ENCODE measurements around the gene HGFAC. TPM values are rescaled to one million over a fixed set of nuclear protein-coding genes. Genes with fewer than 3 reads are reported as not detected.

The HGFAC gene
- polyA plus RNA-seq, 1 of the 3 experiments (the other 2 are of a cell fraction): 0.43 TPM

- no peaks in the 10 kb centered on the region for H3K36me3 ChIP-seq (replicated peaks in 1 of 2; ENCODE audit: control insufficient read depth in 1 of 2, insufficient read depth in 2 of 2, low read length in 1 of 2)
- H3F3A ChIP-seq (replicated peaks; ENCODE audit: insufficient read depth): no peaks in the 10 kb centered on the region
- peaks cover 4 to 13% of the 10 kb centered on the region in 2 experiments; a peak in 3 of 4 replicates for H3K4me1 ChIP-seq (ENCODE audit: control insufficient read depth in 1 of 2, insufficient read depth in 2 of 2, low read depth in 1 of 2, low read length in 1 of 2)
- no peak overlapping the region for H3K9ac ChIP-seq
- no peaks in the 10 kb centered on the region for H3K27me3 ChIP-seq (ENCODE audit: insufficient read depth)
- H3K27ac ChIP-seq (ENCODE audit: low read depth in 2 of 2, low read length in 1 of 2): no peak overlapping the region
- 86% methylated on average over 6 of the region's 15 CpGs for whole genome bisulfite sequencing (ENCODE audit: low lambda C conversion rate)
- TF ChIP-seq SMC3 (IDR thresholded peaks at IDR 0.05; ENCODE audit: low read depth, low read length) (no peak), FOXM1 (IDR thresholded peaks at IDR 0.05; ENCODE audit: low read depth) (no peak), FOSL2 (IDR thresholded peaks at IDR 0.05; ENCODE audit: borderline replicate concordance, low read depth) (no peak), TAF1 (IDR thresholded peaks at IDR 0.05; ENCODE audit: borderline replicate concordance, low read depth, low read length) (no peak), RXRA (IDR thresholded peaks at IDR 0.05; ENCODE audit: borderline replicate concordance, low read depth) (no peak), CHD2 (IDR thresholded peaks at IDR 0.05; ENCODE audit: low read length, partially characterized antibody) (no peak), SIN3A (IDR thresholded peaks at IDR 0.05; ENCODE audit: borderline replicate concordance, low read depth, low read length) (no peak), YY1 (IDR thresholded peaks at IDR 0.05; ENCODE audit: low read depth) (no peak), IRF3 (IDR thresholded peaks at IDR 0.05; ENCODE audit: low read depth, low read length) (no peak), ELF1 (IDR thresholded peaks at IDR 0.05) (no peak), FOXJ3 (CRISPR knock-in tag; IDR thresholded peaks at IDR 0.05) (no peak), GABPA (IDR thresholded peaks at IDR 0.05; ENCODE audit: low read depth) (no peak), EZH2phosphoT487 (IDR thresholded peaks at IDR 0.05; ENCODE audit: borderline replicate concordance, low read depth) (no peak), GATA2 (CRISPR knock-in tag; IDR thresholded peaks at IDR 0.05) (no peak), TEAD4 (IDR thresholded peaks at IDR 0.05; ENCODE audit: borderline replicate concordance, insufficient read depth) (no peak), MAX (IDR thresholded peaks at IDR 0.05; ENCODE audit: low read depth) (no peak)
- H4K20me1 ChIP-seq (ENCODE audit: insufficient read depth): no peaks in the 10 kb centered on the region
- H2AFZ ChIP-seq (ENCODE audit: low read depth): no peak overlapping the region
- CTCF ChIA-PET: interaction anchor here (1.1 to 12.3 kb wide), 4 partner anchors 11 to 95 kb away, joined by 3 to 142 read pairs (median 6); no protein-coding TSS in a partner anchor
- H3K4me2 ChIP-seq: no peak overlapping the region
- no peaks in the 10 kb centered on the region for H3K79me2 ChIP-seq (ENCODE audit: insufficient read depth)
- no peaks in the 10 kb centered on the region for H3K9me2 ChIP-seq
- POLR2A ChIA-PET: no interaction called here
- H3K9me3 ChIP-seq: no peaks in the 10 kb centered on the region
- H3K4me3 ChIP-seq (ENCODE audit: low read depth in 2 of 2, low read length in 1 of 2): no peak overlapping the region
- no peak for DNase-seq
Measured at GRCh38 chr4:3440979-3441500, 728 bp upstream of the HGFAC start.

GRCh38 chr4:3442460-3442958, 741 bp downstream of the HGFAC start:
- H3K9me3 ChIP-seq: no peaks in the 10 kb centered on the region
- H3K4me3 ChIP-seq (ENCODE audit: low read depth in 2 of 2, low read length in 1 of 2): no peak overlapping the region
- H2AFZ ChIP-seq (ENCODE audit: low read depth): no peak overlapping the region
- no peaks in the 10 kb centered on the region for H3K36me3 ChIP-seq (replicated peaks in 1 of 2; ENCODE audit: control insufficient read depth in 1 of 2, insufficient read depth in 2 of 2, low read length in 1 of 2)
- ChIA-PET CTCF (interaction anchor here (0.9 to 12.3 kb wide), 9 partner anchors 8 to 284 kb away, joined by 3 to 142 read pairs (median 4); no protein-coding TSS in a partner anchor), POLR2A (no interaction called here)
- no peak for DNase-seq
- WGBS (ENCODE audit: low lambda C conversion rate): 60% methylated on average over 2 of the region's 14 CpGs
- no peak overlapping the region for H3K27ac ChIP-seq (ENCODE audit: low read depth in 2 of 2, low read length in 1 of 2)
- no peaks in the 10 kb centered on the region for H3K79me2 ChIP-seq (ENCODE audit: insufficient read depth)
- no peaks in the 10 kb centered on the region for H3F3A ChIP-seq (replicated peaks; ENCODE audit: insufficient read depth)
- H3K4me2 ChIP-seq: no peak overlapping the region
- no peaks in the 10 kb centered on the region for H4K20me1 ChIP-seq (ENCODE audit: insufficient read depth)
- H3K9ac ChIP-seq: no peak overlapping the region
- H3K27me3 ChIP-seq (ENCODE audit: insufficient read depth): no peaks in the 10 kb centered on the region
- no peaks in the 10 kb centered on the region; a peak in 1 of 4 replicates for H3K4me1 ChIP-seq (ENCODE audit: control insufficient read depth in 1 of 2, insufficient read depth in 2 of 2, low read depth in 1 of 2, low read length in 1 of 2)
- no peaks in the 10 kb centered on the region for H3K9me2 ChIP-seq
- TF ChIP-seq ZBTB33 (IDR thresholded peaks at IDR 0.05; ENCODE audit: borderline replicate concordance, low read depth) (no peak), NFIC (IDR thresholded peaks at IDR 0.05; ENCODE audit: borderline replicate concordance) (no peak), ELF1 (IDR thresholded peaks at IDR 0.05) (no peak), CTCF (IDR thresholded peaks at IDR 0.05) (no peak), EP300 (IDR thresholded peaks at IDR 0.05; ENCODE audit: borderline replicate concordance in 1 of 2, low read depth in 1 of 2, low read length in 1 of 2) (no peak), USF1 (IDR thresholded peaks at IDR 0.05; ENCODE audit: borderline replicate concordance, low read depth) (no peak), RFX5 (IDR thresholded peaks at IDR 0.05; ENCODE audit: low read length) (no peak), SMC3 (IDR thresholded peaks at IDR 0.05; ENCODE audit: low read depth, low read length) (no peak), POLR2AphosphoS5 (IDR thresholded peaks at IDR 0.05; ENCODE audit: low read depth, low read length) (no peak), EZH2phosphoT487 (IDR thresholded peaks at IDR 0.05; ENCODE audit: borderline replicate concordance, low read depth) (no peak)
